Left lung (tissue), 10 donors: Measurements from ENCODE around the gene RFX8. TPM values are rescaled to one million over a fixed set of nuclear protein-coding genes. Genes with fewer than 3 reads are reported as not detected.

Source experiments
- ATAC-seq: fragments of 200-7000 bp; cut with Tn5 transposase; one replicate; pipeline ENCODE4 v1.9.1; 2020; ENCODE audit warnings: moderate library complexity
- DNase-seq, 4 donors: peaks; one replicate each; pipeline ENCODE4 v3.0.0-alpha.2; 2013 to 2020
- H3K27ac ChIP-seq, 2 donors: fragments of 200-600 bp; sonication (generic) in 1 of 2; one replicate each; pipeline versions ENCODE4 v1.5.0 to v1.8.0; 2020 to 2021
- H3K27me3 ChIP-seq, 2 donors: fragments of 200-600 bp; sonication (generic) in 1 of 2; one replicate each; pipeline versions ENCODE4 v1.5.0 to v1.8.0; 2020 to 2021
- H3K36me3 ChIP-seq, 2 donors: fragments of 200-600 bp; sonication (generic) in 1 of 2; one replicate each; pipeline versions ENCODE4 v1.5.0 to v1.8.0; 2020 to 2021
- H3K4me1 ChIP-seq, 2 donors: fragments of 200-600 bp; one replicate each; pipeline ENCODE4 v1.8.0; 2021
- H3K4me3 ChIP-seq, 2 donors: fragments of 200-600 bp; sonication (generic) in 1 of 2; one replicate each; pipeline versions ENCODE4 v1.5.0 to v1.8.0; 2020 to 2021; ENCODE audit warnings: mild to moderate bottlenecking in 1 of 2
- H3K9me3 ChIP-seq, 2 donors: fragments of 200-600 bp; sonication (generic) in 1 of 2; one replicate each; pipeline versions ENCODE4 v1.5.0 to v1.8.0; 2020 to 2021
- CTCF ChIP-seq, 2 donors: fragments of 200-600 bp; sonication (generic) in 1 of 2; IDR thresholded peaks; one replicate each; pipeline versions ENCODE4 v1.5.0 to v1.8.0; 2021; ENCODE audit warnings: antibody characterized with exemption in 2 of 2
- intact Hi-C, 2 donors: fragments of 100-400 bp; cut with DNase I; formaldehyde crosslinking; loops; one replicate each; pipeline versions ENCODE4 v1.11.2 to v1.14.2; 2022
- polyA plus RNA-seq, 6 donors: library from polyadenylated mRNA; unstranded; fragments of 120-200 nt; gene quantifications; one replicate each; pipeline ENCODE4 v1.2.1, GENCODE V29; 2013; ENCODE audit not compliant: insufficient read length in 6 of 6
- total RNA-seq, 2 donors: library from RNA; stranded (reverse); fragmentation: NEBNext Ultra II Directional; extraction: Animal tissue kit (Norgen Biotek cat#: 25700); gene quantifications; one replicate each; pipeline ENCODE4 v1.2.1, GENCODE V29; 2021
- donor health status: DM: no; HTN: yes; CAD: no.
- donor health status: DM: no; HTN: no; CAD: no.

RFX8 gene
- total and polyA plus RNA-seq, 8 donors = 0.41 to 1.6 (median 1.3) TPM; not detected in 1

GRCh38 chr2:101375653-101376052 lies 99.3 kb downstream of the RFX8 start:
- H3K27ac ChIP-seq = no peak overlapping the region
- intact Hi-C loops = no loop called here
- no peaks in the 10 kb centered on the region for H3K27me3 ChIP-seq
- H3K4me3 ChIP-seq = no peak overlapping the region
- DNase-seq (no peak), ATAC-seq (no peak)
- no peak for TF ChIP-seq CTCF (IDR thresholded peaks at IDR 0.05)
- no peaks in the 10 kb centered on the region for H3K4me1 ChIP-seq
- H3K36me3 ChIP-seq = no peaks in the 10 kb centered on the region
- H3K9me3 ChIP-seq = peaks cover 0 to 4% of the 10 kb centered on the region in 2 donors

GRCh38 chr2:101374821-101375561 lies 99.9 kb downstream of the RFX8 start:
- H3K36me3 ChIP-seq = no peaks in the 10 kb centered on the region

GRCh38 chr2:101372792-101373191 lies 102.1 kb downstream of the RFX8 start:
- no peaks in the 10 kb centered on the region for H3K4me1 ChIP-seq
- DNase-seq = no peak
- intact Hi-C loops = no loop called here
- H3K27me3 ChIP-seq = no peaks in the 10 kb centered on the region
- H3K27ac ChIP-seq = no peak overlapping the region
- TF ChIP-seq CTCF (IDR thresholded peaks at IDR 0.05) = no peak
- no peak for ATAC-seq
- peaks cover 0 to 4% of the 10 kb centered on the region in 2 donors for H3K9me3 ChIP-seq
- no peak overlapping the region for H3K4me3 ChIP-seq
- no peaks in the 10 kb centered on the region for H3K36me3 ChIP-seq

More at GRCh38 chr2:101374821-101375561, 99.9 kb downstream of the RFX8 start:
- no peak for TF ChIP-seq CTCF (IDR thresholded peaks at IDR 0.05)
- Histone ChIP-seq H3K9me3 (peaks cover 0 to 4% of the 10 kb centered on the region in 2 donors), H3K4me3 (no peak overlapping the region), H3K4me1 (no peaks in the 10 kb centered on the region), H3K27ac (no peak overlapping the region), H3K27me3 (no peaks in the 10 kb centered on the region)
- DNase-seq = no peak
- ATAC-seq = no peak
- intact Hi-C loops = no loop called here

- TF ChIP-seq CTCF (IDR thresholded peaks at IDR 0.05) = no peak
- peaks cover 0 to 4% of the 10 kb centered on the region in 2 donors for H3K9me3 ChIP-seq
- no peaks in the 10 kb centered on the region for H3K27me3 ChIP-seq
- DNase-seq (no peak), ATAC-seq (no peak)
- intact Hi-C loops = no loop called here
- no peaks in the 10 kb centered on the region for H3K4me1 ChIP-seq
- no peaks in the 10 kb centered on the region for H3K36me3 ChIP-seq
- H3K27ac ChIP-seq = no peak overlapping the region
- H3K4me3 ChIP-seq = no peak overlapping the region
Observed at GRCh38 chr2:101371636-101372035, 103.3 kb downstream of the RFX8 start.

- Histone ChIP-seq H3K4me1 (no peaks in the 10 kb centered on the region), H3K4me3 (no peak overlapping the region), H3K36me3 (no peaks in the 10 kb centered on the region), H3K27ac (no peak overlapping the region), H3K9me3 (peaks cover 0 to 4% of the 10 kb centered on the region in 2 donors), H3K27me3 (no peaks in the 10 kb centered on the region)
- no peak for TF ChIP-seq CTCF (IDR thresholded peaks at IDR 0.05)
- ATAC-seq = no peak
- DNase-seq = no peak
- intact Hi-C loops = no loop called here
Observed at GRCh38 chr2:101369100-101369499, 105.8 kb downstream of the RFX8 start.
